Head of caudate nucleus (tissue), 42 donors: ENCODE results near the gene PRKCZ.

Experiments used
- DNase-seq, 42 donors: peaks; one replicate each; pipeline versions ENCODE4 v3.0.0 to v3.0.0-alpha.2; 2020 to 2021; ENCODE audit warnings: mixed read lengths in 7 of 42
- intact Hi-C: fragments of 100-400 bp; cut with DNase I; formaldehyde crosslinking; loops from one replicate; pipeline ENCODE4 v1.15.0; 2022

PRKCZ gene

GRCh38 chr1:2074944-2075740, 24.9 kb downstream of the PRKCZ start:
- intact Hi-C loops, result no loop called here
- DNase-seq, result peak in 39 of 42 donors; percentile 44 to 77 (median 60)

GRCh38 chr1:2076826-2077225, 26.6 kb downstream of the PRKCZ start:
- no peak for DNase-seq
- intact Hi-C loops, result no loop called here

DNA sequence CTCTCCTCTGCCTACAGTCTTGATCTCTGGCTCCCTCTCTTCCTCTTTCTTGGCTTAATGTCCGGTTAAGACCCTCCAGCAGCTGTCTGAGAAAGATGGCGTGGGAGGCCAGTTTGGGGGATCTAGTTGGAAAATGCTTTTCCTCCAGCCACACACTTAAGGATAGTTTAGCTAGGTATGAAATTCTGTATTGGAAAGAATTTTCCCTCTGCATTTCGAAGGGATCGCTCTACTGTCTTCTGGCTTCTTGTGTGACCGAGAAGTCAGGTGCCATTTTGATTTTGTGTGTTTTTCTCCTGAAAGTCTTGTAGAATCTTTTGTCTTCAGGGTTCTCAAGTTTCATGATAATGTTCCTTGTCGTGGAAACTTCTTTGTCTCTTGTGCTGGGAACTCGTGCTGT, 28.0 kb downstream of the PRKCZ start:
- no peak for DNase-seq
- intact Hi-C loops, result no loop called here

DNA sequence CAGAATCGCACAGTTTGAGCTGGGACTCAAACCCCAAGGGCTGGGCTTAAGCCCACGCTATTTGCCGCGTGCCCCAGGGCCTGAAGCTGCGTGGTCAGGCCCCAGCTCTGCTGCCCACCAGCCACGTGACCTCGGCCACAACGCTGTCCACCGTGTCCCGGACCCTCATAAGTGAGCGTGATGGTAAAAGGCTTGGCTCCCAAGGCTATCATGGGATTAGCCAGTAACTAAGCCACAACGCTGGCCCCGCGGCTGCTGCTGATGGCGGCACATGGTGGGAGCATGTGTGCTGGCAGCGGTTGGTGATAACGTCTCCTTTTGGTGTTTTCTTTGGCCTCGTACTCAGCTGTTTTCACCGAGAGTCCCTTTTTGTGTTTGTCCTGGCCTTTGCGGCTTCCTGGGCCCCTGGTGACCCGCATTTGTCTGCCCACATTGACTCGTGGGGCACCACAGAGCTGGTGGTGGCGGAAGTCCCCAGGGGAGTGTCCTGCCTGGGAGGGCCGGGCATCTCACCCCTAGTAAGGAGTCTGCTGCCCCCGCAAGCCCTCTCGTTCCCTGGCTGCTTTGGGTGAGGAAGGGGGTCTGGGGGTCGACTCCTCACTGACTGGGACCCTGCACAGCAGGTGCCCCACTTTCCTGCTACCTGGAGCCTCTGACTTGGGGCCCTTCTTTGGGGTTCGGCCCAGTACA, 29.3 kb downstream of the PRKCZ start:
- DNase-seq, result no peak

GRCh38 chr1:2080140-2080539, 29.9 kb downstream of the PRKCZ start:
- DNase-seq, result no peak
- intact Hi-C loops, result no loop called here

More for the DNA sequence above, 29.3 kb downstream of the PRKCZ start:
- intact Hi-C loops, result no loop called here

- no peak for DNase-seq
These were observed 30.7 kb downstream of the PRKCZ start for GRCh38 chr1:2080884-2081283.

GRCh38 chr1:2081326-2081885, 31.2 kb downstream of the PRKCZ start:
- DNase-seq, result no peak
- intact Hi-C loops, result no loop called here

More at GRCh38 chr1:2080884-2081283, 30.7 kb downstream of the PRKCZ start:
- intact Hi-C loops, result no loop called here

GRCh38 chr1:2082064-2082463, 31.9 kb downstream of the PRKCZ start:
- intact Hi-C loops, result no loop called here
- DNase-seq, result no peak

DNA sequence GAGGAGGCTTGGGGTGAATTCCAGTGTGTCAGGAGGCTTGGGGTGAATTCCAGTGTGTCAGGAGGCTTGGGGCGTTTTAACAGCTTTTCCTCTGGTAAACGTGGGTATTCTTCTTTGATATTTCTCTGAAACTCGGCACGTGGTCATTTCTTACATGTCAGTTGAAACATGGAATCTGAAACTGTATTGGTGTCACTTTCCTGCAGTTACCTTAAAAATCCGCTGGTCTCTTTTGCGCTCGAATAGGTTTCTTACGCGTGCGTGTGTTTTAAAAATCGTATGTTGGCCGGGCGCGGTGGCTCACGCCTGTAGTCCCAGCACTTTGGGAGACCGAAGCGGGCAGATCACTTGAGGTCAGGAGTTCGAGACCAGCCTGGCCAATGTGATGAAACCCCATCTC, 33.5 kb downstream of the PRKCZ start:
- DNase-seq, result no peak
- intact Hi-C loops, result no loop called here

DNA sequence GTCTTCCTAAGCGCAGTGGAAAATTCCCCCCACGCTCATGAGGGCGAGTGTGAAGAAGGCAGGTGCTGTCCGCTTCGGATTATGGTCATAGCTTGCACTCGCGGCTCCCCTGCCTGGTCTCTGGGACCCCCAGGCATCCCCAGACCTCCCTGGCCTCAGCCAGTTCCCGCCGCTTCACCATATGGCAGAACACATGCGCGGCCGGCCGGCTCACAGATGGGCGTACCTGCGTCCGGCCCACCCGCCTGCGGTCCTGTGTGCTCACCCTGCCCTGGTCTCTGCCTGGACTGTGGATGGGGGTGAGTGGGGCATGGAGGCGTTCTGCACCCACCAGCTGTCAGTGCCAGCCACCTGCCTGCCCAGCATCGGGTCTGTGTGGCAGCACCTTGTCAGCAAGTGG, 34.1 kb downstream of the PRKCZ start:
- intact Hi-C loops, result no loop called here
- no peak for DNase-seq

DNA sequence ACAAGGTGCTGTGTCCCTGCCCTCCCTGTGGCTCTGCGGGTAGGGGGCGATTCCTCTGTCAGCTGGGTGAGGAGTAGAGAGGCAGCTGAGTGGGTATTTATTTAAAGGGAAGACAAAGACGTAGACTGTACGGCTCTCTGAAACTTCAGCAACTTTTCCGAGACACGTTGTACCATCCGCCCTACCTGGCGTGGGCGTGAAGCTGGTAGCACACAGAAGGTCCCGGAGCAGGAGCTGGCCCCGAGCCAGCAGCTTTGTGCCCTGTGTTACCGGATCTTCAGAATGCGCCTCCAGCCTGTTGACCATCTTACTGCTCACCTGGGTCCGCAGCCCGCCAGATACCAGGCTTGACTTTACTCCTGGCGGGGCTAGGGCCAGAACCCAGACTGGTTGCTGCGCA, 34.9 kb downstream of the PRKCZ start:
- intact Hi-C loops, result no loop called here
- peak in 38 of 42 donors; percentile 57 to 89 (median 78) for DNase-seq

GRCh38 chr1:2086446-2087078, 36.4 kb downstream of the PRKCZ start:
- intact Hi-C loops, result no loop called here
- peak in 6 of 42 donors; percentile 50 to 71 (median 58) for DNase-seq

GRCh38 chr1:2087766-2088165, 37.6 kb downstream of the PRKCZ start:
- intact Hi-C loops, result no loop called here
- DNase-seq, result peak; percentile 64 to 92 (median 84)

GRCh38 chr1:2088458-2088857, 38.2 kb downstream of the PRKCZ start:
- intact Hi-C loops, result no loop called here
- DNase-seq, result peak in 23 of 42 donors; percentile 19 to 77 (median 58)

- no peak for DNase-seq
- intact Hi-C loops, result no loop called here
These were observed 38.8 kb downstream of the PRKCZ start for GRCh38 chr1:2089051-2089450.

DNA sequence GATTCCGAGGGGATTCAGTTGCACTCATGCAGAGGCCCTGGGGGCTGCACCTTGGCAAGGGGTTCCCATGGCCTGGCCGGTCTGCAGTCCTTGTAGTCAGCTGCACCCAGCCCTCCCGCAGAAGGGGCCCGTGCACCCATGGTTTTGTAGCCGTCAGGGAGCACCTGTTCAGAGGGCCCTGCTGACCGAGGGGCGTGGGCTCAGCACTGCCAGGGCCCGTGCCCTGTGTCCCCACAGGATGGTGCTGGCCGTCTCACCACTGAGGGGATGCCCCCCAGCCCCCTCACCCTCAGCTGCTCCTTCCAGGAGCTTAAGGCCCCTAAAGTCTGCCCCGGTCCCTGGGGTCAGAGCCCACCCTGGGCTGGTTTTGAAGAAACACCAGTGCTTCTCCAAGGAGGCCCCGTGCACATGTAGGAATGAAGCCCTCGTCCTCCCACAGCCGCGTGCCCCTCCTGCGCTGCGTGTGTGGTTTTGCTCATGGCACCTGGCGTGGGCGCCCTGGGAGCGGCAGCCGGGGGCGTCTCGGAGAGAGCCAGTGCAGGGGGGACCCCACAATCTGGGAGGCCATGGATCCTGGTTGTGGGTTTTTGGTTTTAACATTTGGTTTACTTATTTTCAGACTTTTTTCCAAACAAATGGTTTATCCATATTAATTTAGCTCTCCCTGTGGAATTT, 40.1 kb downstream of the PRKCZ start:
- intact Hi-C loops, result no loop called here
- DNase-seq, result peak in 24 of 42 donors; percentile 45 to 79 (median 60)

- DNase-seq, result peak; percentile 62 to 92 (median 80)
- intact Hi-C loops, result no loop called here
These were observed 41.7 kb downstream of the PRKCZ start for GRCh38 chr1:2091611-2092604.

- DNase-seq, result no peak
- intact Hi-C loops, result no loop called here
These were observed 42.8 kb downstream of the PRKCZ start for GRCh38 chr1:2093055-2093454.
